ENCODE data around the gene EPGN.

Gene EPGN

GRCh38 chr4:74267998-74268606, 40.2 kb upstream of the EPGN start:
- no peak for DNase-seq (ENCODE audit: low spot score)
- in situ Hi-C loops (cut with MboI; ENCODE audit: low sequenced_read_pairs, unreplicated experiment) = no loop called here
- TF ChIP-seq CTCF (IDR thresholded peaks at IDR 0.05; ENCODE audit: borderline replicate concordance, control extremely low read depth, extremely low read depth, insufficient read depth, missing control alignments) = no peak

- no peak for DNase-seq (ENCODE audit: low spot score)
- no peak for TF ChIP-seq CTCF (IDR thresholded peaks at IDR 0.05; ENCODE audit: borderline replicate concordance, control extremely low read depth, extremely low read depth, insufficient read depth, missing control alignments)
- in situ Hi-C loops (cut with MboI; ENCODE audit: low sequenced_read_pairs, unreplicated experiment) = no loop called here
Observed at GRCh38 chr4:74268643-74269042, 39.6 kb upstream of the EPGN start.

GRCh38 chr4:74278490-74278889, 29.8 kb upstream of the EPGN start:
- in situ Hi-C loops (cut with MboI; ENCODE audit: low sequenced_read_pairs, unreplicated experiment) = no loop called here
- DNase-seq (ENCODE audit: low spot score) = no peak
- no peak for TF ChIP-seq CTCF (IDR thresholded peaks at IDR 0.05; ENCODE audit: borderline replicate concordance, control extremely low read depth, extremely low read depth, insufficient read depth, missing control alignments)

- no peak for TF ChIP-seq CTCF (IDR thresholded peaks at IDR 0.05; ENCODE audit: borderline replicate concordance, control extremely low read depth, extremely low read depth, insufficient read depth, missing control alignments)
- in situ Hi-C loops (cut with MboI; ENCODE audit: low sequenced_read_pairs, unreplicated experiment) = no loop called here
- no peak for DNase-seq (ENCODE audit: low spot score)
Observed at GRCh38 chr4:74279716-74280115, 28.6 kb upstream of the EPGN start.

GRCh38 chr4:74282926-74283325, 25.3 kb upstream of the EPGN start:
- no peak for TF ChIP-seq CTCF (IDR thresholded peaks at IDR 0.05; ENCODE audit: borderline replicate concordance, control extremely low read depth, extremely low read depth, insufficient read depth, missing control alignments)
- DNase-seq (ENCODE audit: low spot score) = no peak
- in situ Hi-C loops (cut with MboI; ENCODE audit: low sequenced_read_pairs, unreplicated experiment) = no loop called here

GRCh38 chr4:74283614-74284013, 24.7 kb upstream of the EPGN start:
- TF ChIP-seq CTCF (IDR thresholded peaks at IDR 0.05; ENCODE audit: borderline replicate concordance, control extremely low read depth, extremely low read depth, insufficient read depth, missing control alignments) = no peak
- in situ Hi-C loops (cut with MboI; ENCODE audit: low sequenced_read_pairs, unreplicated experiment) = no loop called here

More at GRCh38 chr4:74283614-74284013, 24.7 kb upstream of the EPGN start:
- no peak for DNase-seq (ENCODE audit: low spot score)

Measured in GM13976 (cell line).